Posterior vena cava (tissue), 2 donors: ENCODE measurements around the gene CXCL11. TPM values are rescaled to one million over a fixed set of nuclear protein-coding genes. Genes with fewer than 3 reads are reported as not detected.
"Not testable (repeated sequence)": the region's sequence is repeated elsewhere in the genome, so short reads cannot be mapped to it uniquely, and the experiment has no call there.

Source experiments
- DNase-seq: peaks from one replicate; pipeline ENCODE4 v3.0.0-alpha.2; 2020; ENCODE audit warnings: low spot score
- intact Hi-C, 2 donors: fragments of 100-400 bp; cut with DNase I; formaldehyde crosslinking; loops; one replicate each; pipeline versions ENCODE4 v1.14.1 to v1.14.2; 2022 to 2023
- long read RNA-seq, 2 donors: library from polyadenylated mRNA; unstranded; transcript quantifications; one replicate each; pipeline ENCODE4 v2.0.0, GENCODE V29; 2020 to 2021
- total RNA-seq, 2 donors: library from RNA; stranded (reverse); fragmentation: NEBNext Ultra II Directional; extraction: Animal tissue kit (Norgen Biotek cat#: 25700); gene quantifications; one replicate each; pipeline ENCODE4 v1.2.1, GENCODE V29; 2021
- donor health status: DM: yes; HTN: yes; CAD: no.
- donor health status: DM: yes; HTN: yes; CAD: no.

Gene CXCL11
- under 1 TPM in 1 of 2 donors, not detected in 1; 0.14 TPM for total RNA-seq
- long read RNA-seq, donor 1: 0 reads
- long read RNA-seq, donor 2: 0 reads

- no peak for DNase-seq
- intact Hi-C loops: no loop called here
Observed at GRCh38 chr4:76035799-76036380, at the start of gene CXCL11. TSS of gene CXCL11 (minus strand) at chr4:76036070. CDS start at chr4:76035987, 83 bp downstream.

- intact Hi-C loops: no loop called here
- no peak for DNase-seq
Observed at GRCh38 chr4:76084542-76084941, 48.7 kb upstream of the CXCL11 start.

GRCh38 chr4:76083386-76083988, 47.6 kb upstream of the CXCL11 start:
- intact Hi-C loops: no loop called here
- no peak for DNase-seq

GRCh38 chr4:76078033-76078613, 42.3 kb upstream of the CXCL11 start:
- intact Hi-C loops: no loop called here
- DNase-seq: no peak

DNA sequence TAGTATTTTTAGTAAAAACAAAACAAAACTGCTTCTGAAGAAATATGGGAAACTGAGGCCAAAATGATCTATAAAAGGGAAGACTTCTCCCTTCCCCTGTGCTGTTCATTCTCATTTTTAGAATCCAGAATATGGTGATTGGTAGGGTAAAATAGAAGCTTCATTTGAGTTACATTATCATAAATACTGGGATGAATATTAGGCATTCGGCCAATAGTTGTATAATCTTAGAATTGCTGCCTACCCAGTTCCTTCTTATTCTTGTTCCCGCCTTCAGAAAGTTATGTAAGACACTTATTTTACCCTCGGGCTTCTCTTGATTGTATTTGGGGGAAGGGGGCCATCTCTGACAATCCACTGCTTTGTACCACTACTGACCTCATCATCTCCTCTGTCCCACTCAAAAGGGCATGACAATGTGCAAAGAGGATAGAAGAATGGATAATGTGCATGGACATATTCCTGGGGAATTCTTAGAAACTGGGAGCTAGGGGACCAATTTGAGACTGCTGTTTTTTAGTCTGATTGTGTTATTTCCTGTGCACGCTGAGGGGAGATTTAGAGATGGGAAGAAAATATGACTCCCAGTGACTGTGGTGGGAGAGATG, 39.2 kb upstream of the CXCL11 start:
- intact Hi-C loops: loop anchor here in 1 of 2 donors (5.0 kb wide), 1 partner anchor 78 kb away; no protein-coding TSS in a partner anchor
- no peak for DNase-seq

DNA sequence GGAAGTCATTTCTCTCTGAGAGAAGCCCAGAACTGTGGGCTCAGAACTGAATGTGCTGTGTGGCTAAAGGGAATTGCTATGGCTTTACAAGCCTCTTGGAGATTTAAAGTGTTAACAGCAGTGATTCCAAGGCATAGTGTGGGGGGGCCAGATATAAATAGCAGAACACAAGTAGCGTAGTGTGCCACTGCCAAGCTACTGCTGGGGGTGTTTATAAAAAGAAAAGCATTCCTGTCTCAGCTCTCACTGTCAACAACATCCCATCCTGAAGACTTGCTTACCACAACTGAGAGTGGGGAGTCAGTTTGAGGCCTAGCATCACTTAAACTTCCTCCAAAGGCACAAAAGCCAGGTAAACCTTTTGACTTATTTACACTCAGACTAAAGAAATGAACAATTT, 38.6 kb upstream of the CXCL11 start, which contains the start of gene ART3:
Gene ART3, plus strand, starts transcription at position 242 of the 400 bp plus-strand sequence. CDS start 1,181 bp downstream, outside the sequence.
- intact Hi-C loops: loop anchor here in 1 of 2 donors (5.0 kb wide), 1 partner anchor 77 kb away; no protein-coding TSS in a partner anchor

DNA sequence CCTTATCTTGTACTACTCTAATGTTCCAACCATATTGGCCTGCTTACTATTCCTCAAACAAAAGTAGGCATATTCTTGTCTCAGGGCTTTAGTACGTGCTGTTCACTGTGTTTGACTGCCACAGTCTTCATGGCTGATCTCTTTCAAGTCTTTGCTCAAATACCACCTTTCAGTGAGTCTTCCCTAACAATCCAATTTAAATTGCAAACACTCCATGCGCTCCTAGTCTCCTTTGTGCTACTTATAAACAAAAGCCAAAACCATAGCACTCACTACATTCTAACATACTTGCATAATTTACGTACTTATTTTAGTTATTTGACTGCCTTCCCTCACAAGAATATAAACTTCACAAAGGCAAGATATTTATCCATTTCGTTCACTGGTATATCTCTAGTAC, 36.9 kb upstream of the CXCL11 start:
- no peak for DNase-seq
- intact Hi-C loops: loop anchor here in 1 of 2 donors (5.0 kb wide), 1 partner anchor 75 kb away; no protein-coding TSS in a partner anchor

More for the DNA sequence above, 38.6 kb upstream of the CXCL11 start, which contains the start of gene ART3:
- DNase-seq: no peak

DNA sequence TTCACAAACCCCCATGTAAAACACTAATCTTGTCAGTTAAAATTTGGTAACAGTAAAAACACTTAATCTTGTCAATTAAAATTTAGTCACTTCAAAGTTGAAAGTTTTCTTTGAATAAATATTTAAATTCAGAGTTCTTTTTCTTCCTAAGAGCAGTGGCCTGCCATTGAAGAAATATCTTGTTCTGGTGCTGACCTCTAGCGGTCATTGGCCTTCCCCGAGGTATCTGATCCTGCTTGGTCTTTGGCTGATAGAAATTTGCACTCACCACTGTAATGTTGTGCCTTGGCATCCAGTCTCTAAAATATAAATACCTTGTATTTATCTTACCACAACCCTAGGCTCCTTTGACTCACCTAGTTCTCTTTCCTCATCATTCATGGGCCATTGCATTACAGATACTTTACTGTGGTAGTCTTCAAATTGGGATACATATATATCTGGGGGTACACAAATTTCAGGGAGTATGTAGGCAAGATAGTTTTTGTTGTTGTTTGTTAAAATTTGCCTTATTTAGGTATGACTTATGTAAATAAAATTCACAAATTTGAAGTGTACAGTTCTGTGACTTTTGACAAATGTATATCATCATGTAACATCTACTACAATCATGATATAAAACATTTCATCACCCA, 31.9 kb upstream of the CXCL11 start:
- intact Hi-C loops: loop anchor here in 1 of 2 donors (5.0 kb wide), 1 partner anchor 70 kb away; no protein-coding TSS in a partner anchor
- peak; percentile 83 for DNase-seq

- DNase-seq: peak; percentile 71
- intact Hi-C loops: loop anchor here in 1 of 2 donors (5.0 kb wide), 1 partner anchor 69 kb away; no protein-coding TSS in a partner anchor
Observed at GRCh38 chr4:76066546-76066945, 30.7 kb upstream of the CXCL11 start.

DNA sequence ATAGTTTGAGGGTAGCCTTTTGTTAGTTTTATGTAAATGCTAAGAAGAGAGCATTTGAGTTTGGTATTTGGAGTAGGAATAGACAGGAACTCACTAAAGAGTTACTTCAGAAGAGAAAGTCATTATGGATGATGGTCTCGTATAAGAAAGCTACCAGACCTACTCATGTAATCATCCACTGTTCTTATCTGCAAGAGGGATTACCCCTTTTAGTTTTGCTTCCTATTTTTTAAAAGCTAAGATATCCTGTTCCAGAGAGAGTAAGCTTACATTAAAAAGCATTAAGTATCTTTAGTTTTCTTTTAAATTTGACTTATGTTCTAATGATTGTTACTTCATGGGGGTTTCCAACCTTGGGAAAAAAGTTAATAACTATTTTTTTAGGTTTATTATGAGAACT, 26.1 kb upstream of the CXCL11 start:
- intact Hi-C loops: no loop called here
- no peak for DNase-seq

- no peak for DNase-seq
- intact Hi-C loops: no loop called here
Observed at GRCh38 chr4:76061421-76061820, 25.6 kb upstream of the CXCL11 start.

- no peak for DNase-seq
- intact Hi-C loops: no loop called here
Observed at GRCh38 chr4:76060506-76060905, 24.6 kb upstream of the CXCL11 start.

DNA sequence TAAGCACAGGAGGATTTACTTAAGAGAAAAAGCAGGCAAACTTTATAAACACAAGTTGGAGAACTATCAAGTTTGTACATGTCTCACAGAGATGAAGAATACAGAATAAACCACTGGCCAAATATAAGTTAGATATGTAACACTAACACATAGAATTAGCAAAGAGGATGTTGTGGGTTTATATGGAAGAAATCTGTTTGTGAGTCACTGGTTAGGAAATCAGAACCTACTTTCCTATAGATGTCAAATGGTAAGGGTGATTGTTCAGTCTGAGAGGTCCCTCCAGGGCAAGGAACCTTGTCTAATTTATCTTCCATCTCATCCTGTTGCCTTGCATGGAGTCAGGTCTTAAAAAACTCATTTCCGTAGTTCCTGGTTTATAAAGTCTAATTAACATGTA, 23.9 kb upstream of the CXCL11 start:
- no peak for DNase-seq
- intact Hi-C loops: no loop called here

DNA sequence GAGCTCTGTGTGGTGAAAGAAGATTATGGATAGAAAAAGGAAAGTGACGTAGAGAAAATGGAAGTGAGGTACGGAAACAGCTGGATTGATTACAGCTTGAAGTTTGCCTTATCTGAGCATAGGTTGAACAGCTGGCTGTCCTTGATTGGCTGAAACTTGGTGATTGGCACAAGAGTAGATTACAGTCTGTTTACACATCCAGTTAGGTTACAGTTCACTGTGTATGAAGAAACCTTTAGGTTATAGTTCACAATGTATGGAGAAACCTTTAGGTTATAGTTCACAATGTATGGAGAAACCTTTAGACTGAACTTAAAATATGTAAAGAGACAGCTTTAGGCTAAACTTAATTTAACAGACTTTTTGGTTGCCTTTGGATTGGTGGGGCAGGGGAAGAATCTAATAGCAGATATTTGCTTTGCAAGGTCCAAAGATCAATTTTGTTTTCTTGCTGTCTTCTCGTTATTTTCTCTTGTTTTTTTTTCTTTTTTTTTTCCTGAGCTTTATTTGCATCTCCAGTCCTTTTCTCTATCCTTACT, 23.1 kb upstream of the CXCL11 start:
- no peak for DNase-seq
- intact Hi-C loops: no loop called here

DNA sequence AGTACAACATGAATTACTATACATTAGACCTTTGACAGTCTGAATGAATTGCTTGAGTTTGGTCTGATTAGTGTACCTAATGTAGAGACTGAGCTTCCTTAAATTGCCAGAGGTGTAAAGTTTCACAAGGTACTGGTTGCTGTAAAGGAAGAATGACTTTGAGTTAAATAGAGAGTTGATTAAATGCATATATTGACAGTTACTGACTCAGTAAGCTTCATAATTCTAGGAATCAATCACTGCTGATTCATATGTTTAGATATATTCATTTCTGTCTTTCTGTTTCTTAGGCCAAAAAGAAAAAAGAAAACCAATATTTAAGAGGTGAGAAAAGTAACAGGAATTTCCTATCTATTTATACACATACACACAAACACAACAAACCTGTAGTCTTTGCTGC, 22.4 kb upstream of the CXCL11 start:
- intact Hi-C loops: no loop called here
- no peak for DNase-seq

- DNase-seq: no peak
- intact Hi-C loops: no loop called here
Observed at GRCh38 chr4:76055421-76055820, 19.6 kb upstream of the CXCL11 start.

DNA sequence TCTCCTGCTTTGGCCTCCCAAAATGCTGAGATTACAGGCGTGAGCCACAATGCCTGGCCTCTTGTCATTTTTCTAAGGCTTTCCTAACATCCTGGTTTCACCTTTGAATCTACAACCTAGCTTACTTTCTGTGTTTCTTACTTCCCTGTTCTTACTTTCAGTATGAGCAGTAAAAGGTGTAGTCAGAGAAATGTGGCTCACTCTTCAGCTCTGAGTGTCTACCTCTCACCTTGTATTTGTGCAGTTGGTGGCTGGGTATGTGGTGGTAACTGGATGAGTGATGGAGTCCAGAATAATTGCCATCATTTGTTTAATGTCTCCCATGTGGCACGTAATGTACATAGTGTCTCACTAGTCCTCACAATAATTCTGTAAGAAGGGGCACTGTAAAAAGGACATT, 19.1 kb upstream of the CXCL11 start:
- intact Hi-C loops: no loop called here
- DNase-seq: no peak

DNA sequence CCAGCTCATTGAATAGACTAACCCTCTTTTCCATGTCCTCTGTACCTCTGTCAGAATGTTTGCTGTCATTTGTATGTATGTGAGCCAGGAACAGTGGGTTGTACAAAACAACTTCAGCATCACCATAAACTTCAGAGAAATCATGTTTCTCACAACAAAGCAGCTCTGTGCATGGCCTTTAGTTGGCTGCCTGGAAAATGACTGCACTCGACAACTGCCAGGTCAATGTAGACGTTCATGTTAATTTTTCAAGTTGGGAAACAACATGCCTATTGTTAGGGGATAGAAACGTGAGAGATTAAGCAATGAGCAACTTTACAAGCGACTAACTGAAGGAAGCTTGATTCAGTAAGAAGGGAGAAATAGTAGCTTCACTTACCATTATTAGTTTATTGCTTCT, 17.9 kb upstream of the CXCL11 start:
- DNase-seq: no peak
- intact Hi-C loops: no loop called here

- intact Hi-C loops: not testable (repeated sequence)
- peak; percentile 59 for DNase-seq
Observed at GRCh38 chr4:76050560-76051050, 14.7 kb upstream of the CXCL11 start.
